Measurements from ENCODE around the gene PTGDS.

The PTGDS gene

DNA sequence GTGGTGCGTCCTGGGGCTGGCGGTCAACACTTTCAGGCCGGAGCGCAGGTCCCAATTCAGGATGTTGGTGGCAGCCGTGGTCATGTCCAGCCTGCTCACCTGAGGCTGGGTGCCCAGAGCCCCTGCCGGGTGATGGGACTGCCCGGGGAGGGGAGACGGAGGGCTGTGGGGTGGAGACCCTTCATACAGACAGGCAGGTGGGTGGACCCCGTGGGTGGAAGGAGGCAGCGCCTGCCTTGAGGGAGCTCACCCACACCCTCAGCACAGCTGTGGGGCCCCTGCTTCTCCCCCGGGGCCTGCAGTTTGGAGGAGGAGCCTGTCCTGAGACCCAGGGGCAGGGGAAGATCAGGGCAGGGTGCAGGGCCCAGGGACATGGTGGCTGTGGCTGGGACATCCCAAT, 6.9 kb upstream of the PTGDS start:
- in situ Hi-C loops (cut with MboI; ENCODE audit: low pct_unique_long_range_greater_than_20kb, low sequenced_read_pairs) = no loop called here
- DNase-seq = no peak

GRCh38 chr9:136971746-136972145, 5.6 kb upstream of the PTGDS start:
- DNase-seq = no peak
- in situ Hi-C loops (cut with MboI; ENCODE audit: low pct_unique_long_range_greater_than_20kb, low sequenced_read_pairs) = no loop called here

DNA sequence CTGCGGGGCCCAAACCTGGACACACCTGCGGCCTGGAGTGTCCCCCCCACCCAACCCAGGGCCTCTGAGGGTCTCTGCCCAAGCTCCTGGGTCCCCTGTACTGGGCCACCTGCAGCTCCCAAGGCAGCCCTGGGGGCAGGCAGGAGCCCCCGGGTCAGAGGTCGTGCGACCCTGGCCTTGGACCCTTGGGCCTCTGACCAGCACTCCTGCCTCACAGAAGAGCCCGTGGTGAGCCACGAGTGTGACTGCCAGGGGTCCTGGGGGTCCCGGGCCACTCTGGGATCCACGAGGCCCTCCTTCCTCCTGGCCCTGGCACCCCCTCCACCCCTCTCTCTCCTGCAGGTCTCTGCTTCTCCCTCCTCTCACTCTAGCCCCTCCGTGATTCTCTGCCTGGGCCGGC, 5.0 kb upstream of the PTGDS start:
- no peak for DNase-seq
- in situ Hi-C loops (cut with MboI; ENCODE audit: low pct_unique_long_range_greater_than_20kb, low sequenced_read_pairs) = no loop called here

GRCh38 chr9:136972743-136973142, 4.6 kb upstream of the PTGDS start:
- in situ Hi-C loops (cut with MboI; ENCODE audit: low pct_unique_long_range_greater_than_20kb, low sequenced_read_pairs) = no loop called here
- no peak for DNase-seq

GRCh38 chr9:136973618-136974617, 3.4 kb upstream of the PTGDS start:
- in situ Hi-C loops (cut with MboI; ENCODE audit: low pct_unique_long_range_greater_than_20kb, low sequenced_read_pairs) = no loop called here
- DNase-seq = no peak

DNA sequence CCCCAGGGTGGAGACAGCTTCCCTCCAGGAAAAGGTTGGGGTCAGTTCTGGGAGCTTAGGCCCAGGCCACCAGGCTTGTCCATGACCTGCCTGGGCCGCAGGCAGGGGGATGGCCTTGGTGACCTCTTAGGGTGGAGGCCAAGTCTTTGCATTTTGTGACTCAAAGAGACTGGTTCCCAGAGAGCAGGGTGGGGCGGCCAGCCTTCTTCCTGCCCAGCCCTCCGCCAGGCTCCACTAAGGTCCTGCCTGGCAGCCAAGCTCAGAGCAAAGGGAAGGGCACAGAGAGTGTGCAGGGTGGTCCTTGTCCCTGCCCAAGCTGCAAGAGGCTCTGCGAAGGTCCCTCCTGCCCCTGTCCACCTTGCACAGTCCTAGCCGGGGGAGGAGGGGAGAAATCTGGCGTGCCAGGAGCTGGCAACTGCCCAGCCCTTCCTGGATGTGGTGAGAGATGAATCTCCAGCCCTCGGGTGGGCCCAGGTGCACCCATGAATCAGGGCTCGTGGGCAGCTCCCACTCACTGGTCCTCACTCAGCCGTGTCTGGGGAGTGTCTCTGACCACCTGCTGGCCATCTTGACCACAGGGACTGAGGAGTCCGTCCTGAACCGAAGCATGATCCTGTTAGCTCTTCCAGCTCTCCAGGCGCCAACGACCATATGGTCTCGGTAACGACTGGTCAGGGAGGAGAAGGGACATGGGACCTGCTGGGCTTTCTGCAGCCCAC, 2.3 kb upstream of the PTGDS start:
- DNase-seq = no peak
- in situ Hi-C loops (cut with MboI; ENCODE audit: low pct_unique_long_range_greater_than_20kb, low sequenced_read_pairs) = no loop called here

DNA sequence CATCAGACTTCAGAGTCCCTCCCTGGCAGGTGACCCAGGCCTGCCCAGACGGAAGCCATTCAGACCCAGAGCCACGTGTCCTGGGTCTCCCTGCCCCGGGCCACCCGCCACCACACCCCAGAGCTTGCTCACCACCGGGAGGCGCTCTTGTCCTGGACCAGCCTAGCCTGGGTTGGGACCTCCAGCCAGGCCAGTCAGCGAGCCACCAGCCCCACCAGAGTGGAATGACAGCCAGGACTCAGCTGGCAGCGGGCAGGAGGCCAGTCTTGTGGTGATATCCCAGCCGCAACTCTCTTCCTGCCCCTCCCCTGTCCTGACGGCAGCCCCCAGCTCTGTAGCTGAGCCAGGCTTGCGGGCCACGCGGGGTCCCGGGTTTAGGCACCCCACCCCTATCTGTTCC, 1.7 kb upstream of the PTGDS start:
- DNase-seq = peak; percentile 64
- in situ Hi-C loops (cut with MboI; ENCODE audit: low pct_unique_long_range_greater_than_20kb, low sequenced_read_pairs) = no loop called here

DNA sequence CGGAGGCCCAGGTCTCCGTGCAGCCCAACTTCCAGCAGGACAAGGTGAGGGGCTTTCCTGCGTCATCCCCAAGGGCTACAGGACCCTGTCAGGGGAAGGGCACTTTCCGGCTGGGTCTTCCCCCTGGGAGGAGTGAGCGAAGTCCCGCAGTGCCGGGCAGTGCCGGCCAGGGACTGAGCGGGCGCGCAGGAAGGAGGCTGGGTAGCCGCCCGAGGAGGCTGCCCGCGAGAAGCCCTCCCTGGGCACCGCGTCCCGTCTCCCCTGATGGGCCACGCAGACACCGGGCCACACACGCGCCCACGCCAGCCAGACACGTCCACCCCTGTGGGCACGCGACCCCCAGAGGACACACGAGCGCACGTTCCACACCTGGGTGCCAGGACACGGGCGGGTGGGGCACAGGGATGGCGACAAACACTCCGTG, 357 bp downstream of the PTGDS start:
- in situ Hi-C loops (cut with MboI; ENCODE audit: low pct_unique_long_range_greater_than_20kb, low sequenced_read_pairs) = no loop called here

GRCh38 chr9:136978073-136978864, 965 bp downstream of the PTGDS start:
- in situ Hi-C loops (cut with MboI; ENCODE audit: low pct_unique_long_range_greater_than_20kb, low sequenced_read_pairs) = no loop called here
- no peak for DNase-seq

More for the DNA sequence above, 357 bp downstream of the PTGDS start:
- DNase-seq = no peak

DNA sequence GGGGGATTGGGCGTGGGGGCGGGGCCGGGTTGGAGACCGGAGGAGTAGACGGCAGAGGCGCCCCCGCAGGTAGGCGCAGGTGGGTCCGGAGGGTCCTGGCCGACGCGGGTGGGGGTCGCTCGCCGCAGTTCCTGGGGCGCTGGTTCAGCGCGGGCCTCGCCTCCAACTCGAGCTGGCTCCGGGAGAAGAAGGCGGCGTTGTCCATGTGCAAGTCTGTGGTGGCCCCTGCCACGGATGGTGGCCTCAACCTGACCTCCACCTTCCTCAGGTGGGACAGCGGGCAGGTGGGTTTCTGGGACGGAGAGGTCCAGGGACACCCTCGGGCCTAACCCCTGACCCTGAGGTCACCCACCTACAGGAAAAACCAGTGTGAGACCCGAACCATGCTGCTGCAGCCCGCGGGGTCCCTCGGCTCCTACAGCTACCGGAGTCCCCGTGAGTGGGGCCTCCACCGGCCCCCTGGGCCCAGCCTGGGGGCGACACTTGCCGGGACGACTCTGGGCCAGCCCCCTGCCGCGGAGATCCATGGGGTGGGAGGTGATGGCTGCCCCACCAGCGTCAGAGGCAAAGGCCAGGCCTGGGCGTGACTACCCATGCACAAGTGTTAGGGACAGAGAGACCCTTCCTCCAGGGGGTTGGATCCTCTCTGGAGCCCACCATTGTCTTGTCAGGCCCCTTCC, 1.7 kb downstream of the PTGDS start:
- no peak for DNase-seq
- in situ Hi-C loops (cut with MboI; ENCODE audit: low pct_unique_long_range_greater_than_20kb, low sequenced_read_pairs) = no loop called here

DNA sequence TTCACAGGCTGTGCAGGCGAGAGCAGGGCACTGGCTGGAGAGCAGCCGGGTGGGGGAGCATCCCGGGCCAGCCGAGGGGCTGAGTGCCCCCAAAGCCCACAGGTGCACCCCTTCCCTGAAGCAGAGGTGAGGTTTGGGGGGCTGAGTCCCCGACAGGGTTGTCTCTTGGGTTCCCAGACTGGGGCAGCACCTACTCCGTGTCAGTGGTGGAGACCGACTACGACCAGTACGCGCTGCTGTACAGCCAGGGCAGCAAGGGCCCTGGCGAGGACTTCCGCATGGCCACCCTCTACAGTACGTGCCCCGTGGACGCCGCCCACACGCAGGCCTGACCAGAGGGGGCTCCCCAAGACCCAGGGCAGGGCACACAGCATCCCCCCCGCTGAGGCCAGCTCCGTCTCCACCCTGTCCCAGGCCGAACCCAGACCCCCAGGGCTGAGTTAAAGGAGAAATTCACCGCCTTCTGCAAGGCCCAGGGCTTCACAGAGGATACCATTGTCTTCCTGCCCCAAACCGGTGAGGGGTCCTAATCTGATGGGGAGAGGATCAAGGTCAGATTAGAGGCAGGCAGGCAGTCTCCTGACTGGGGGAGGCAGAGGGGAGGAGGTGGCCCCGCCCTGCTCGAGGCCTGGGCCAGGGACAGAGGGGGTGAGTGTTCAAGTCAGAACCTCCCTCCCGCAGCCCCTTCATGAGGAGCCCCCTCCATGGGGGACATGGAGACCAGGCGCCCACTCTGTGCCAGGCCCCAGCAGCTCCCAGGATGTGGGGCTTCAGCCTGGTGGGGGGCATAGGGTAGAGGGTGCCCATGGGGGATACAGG, 2.7 kb downstream of the PTGDS start:
- in situ Hi-C loops (cut with MboI; ENCODE audit: low pct_unique_long_range_greater_than_20kb, low sequenced_read_pairs) = no loop called here
- no peak for DNase-seq

DNA sequence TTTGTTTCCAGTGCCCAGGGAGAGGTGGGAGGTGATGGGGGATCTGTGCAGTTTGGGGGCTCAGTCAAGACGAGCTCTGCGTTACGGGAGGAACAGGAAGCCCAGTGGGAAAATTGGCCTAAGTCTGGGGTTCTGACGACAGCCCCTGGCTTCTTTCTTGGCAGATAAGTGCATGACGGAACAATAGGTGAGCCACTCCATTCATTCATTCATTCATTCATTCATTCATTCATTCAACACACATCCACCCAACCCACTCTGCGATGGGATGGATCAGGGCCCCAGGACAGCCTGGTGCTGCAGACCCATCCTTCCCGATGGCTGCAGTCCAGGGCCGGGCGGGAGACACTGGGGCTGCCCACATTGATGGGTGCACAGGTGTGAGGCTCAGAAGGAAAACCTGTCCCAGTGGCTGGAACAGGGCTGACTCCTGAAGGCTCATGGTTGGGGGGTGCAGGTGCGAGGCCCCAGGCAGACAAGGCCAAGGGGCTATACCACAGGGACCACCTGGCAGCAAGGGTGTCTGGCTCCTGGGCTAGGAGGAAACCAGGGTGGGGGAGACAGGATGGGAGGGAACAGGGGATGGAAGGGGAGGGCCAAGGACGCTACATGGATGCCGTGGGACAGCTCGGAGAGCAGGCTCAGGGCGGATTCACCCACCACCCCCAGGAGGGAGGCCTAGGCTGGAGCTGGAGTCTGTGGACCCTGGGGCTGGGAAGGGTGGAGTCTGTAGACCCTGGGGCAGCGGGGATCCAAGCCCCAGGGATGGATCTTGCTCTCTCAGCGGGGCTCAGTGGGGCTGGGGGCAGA, 3.6 kb downstream of the PTGDS start:
- in situ Hi-C loops (cut with MboI; ENCODE audit: low pct_unique_long_range_greater_than_20kb, low sequenced_read_pairs) = no loop called here
- no peak for DNase-seq

- in situ Hi-C loops (cut with MboI; ENCODE audit: low pct_unique_long_range_greater_than_20kb, low sequenced_read_pairs) = no loop called here
These were observed 4.4 kb downstream of the PTGDS start for GRCh38 chr9:136981588-136982231.

GRCh38 chr9:136982232-136983051, 5.1 kb downstream of the PTGDS start, which contains the start of gene LCNL1:
Gene LCNL1, plus strand, starts transcription at chr9:136982993. Its CDS starts 594 bp downstream, at chr9:136983587.
- DNase-seq = no peak
- in situ Hi-C loops (cut with MboI; ENCODE audit: low pct_unique_long_range_greater_than_20kb, low sequenced_read_pairs) = no loop called here

More at GRCh38 chr9:136981588-136982231, 4.4 kb downstream of the PTGDS start:
- DNase-seq = no peak

DNA sequence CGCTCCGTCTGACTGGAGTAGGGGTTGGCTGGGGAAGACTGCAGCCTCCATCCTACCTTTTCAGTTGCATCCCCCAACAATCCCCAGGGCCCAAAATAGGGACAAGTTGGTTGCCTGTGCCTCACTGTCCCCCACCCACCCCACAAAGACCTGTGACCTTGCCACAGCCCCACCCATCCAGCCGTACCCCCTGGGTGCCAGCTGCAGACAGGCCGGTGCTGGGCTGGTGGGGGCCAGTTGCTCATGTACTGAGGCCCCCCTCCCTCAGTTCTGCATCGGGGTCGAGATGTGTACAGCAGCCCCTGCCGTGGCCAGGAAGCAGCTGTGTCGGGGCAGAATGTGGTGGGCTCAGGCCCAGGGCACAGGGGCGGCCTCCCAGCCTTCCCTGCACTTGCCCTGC, 5.9 kb downstream of the PTGDS start:
- DNase-seq = no peak
- in situ Hi-C loops (cut with MboI; ENCODE audit: low pct_unique_long_range_greater_than_20kb, low sequenced_read_pairs) = no loop called here

Measured in KBM-7 (cell line).